Spleen (tissue), 11 donors: ENCODE data around the gene INO80. TPM values are rescaled to one million over a fixed set of nuclear protein-coding genes. Genes with fewer than 3 reads are reported as not detected.

Experiments
- DNase-seq: peaks from one replicate; pipeline ENCODE4 v3.0.0-alpha.2; 2020
- H3K27ac ChIP-seq, 8 donors: fragments of 200-600 bp; sonication (generic) in 7 of 8; 1 replicate in 4 of 8; 2 replicates in 4 of 8; pipeline versions ENCODE4 v1.5.0 to v1.8.0; 2016 to 2021; ENCODE audit warnings: inconsistent platforms in 4 of 8, mild to moderate bottlenecking in 4 of 8, moderate library complexity in 1 of 8
- H3K27me3 ChIP-seq, 7 donors: fragments of 200-600 bp; sonication (generic) in 6 of 7; replicated peaks in 1 of 7; 1 replicate in 4 of 7; 2 replicates in 3 of 7; pipeline versions ENCODE4 v1.5.0 to v1.8.0; 2016 to 2021; ENCODE audit warnings: inconsistent platforms in 3 of 7, mild to moderate bottlenecking in 1 of 7
- H3K36me3 ChIP-seq, 6 donors: fragments of 200-600 bp; sonication (generic) in 5 of 6; 1 replicate in 4 of 6; 2 replicates in 2 of 6; pipeline versions ENCODE4 v1.5.0 to v1.8.0; 2016 to 2021; ENCODE audit warnings: inconsistent platforms in 2 of 6
- H3K4me1 ChIP-seq, 6 donors: fragments of 200-600 bp; sonication (generic) in 5 of 6; 1 replicate in 3 of 6; 2 replicates in 3 of 6; pipeline versions ENCODE4 v1.5.0 to v1.8.0; 2016 to 2021; ENCODE audit warnings: inconsistent platforms in 3 of 6
- H3K4me3 ChIP-seq, 8 donors: fragments of 200-600 bp; sonication (generic) in 7 of 8; 1 replicate in 4 of 8; 2 replicates in 4 of 8; pipeline versions ENCODE4 v1.5.0 to v1.8.0; 2016 to 2021; ENCODE audit warnings: inconsistent platforms in 4 of 8, mild to moderate bottlenecking in 4 of 8, moderate library complexity in 2 of 8
- H3K9me3 ChIP-seq, 8 donors: fragments of 200-600 bp; sonication (generic) in 7 of 8; 1 replicate in 4 of 8; 2 replicates in 4 of 8; pipeline versions ENCODE4 v1.5.0 to v1.8.0; 2016 to 2021; ENCODE audit warnings: inconsistent platforms in 4 of 8
- CTCF ChIP-seq, 11 experiments: fragments of 200-600 bp in 7 of 11; fragments of 450-650 bp in 4 of 11; sonication (generic) in 4 of 11; IDR thresholded peaks in 8 of 11; conservative IDR thresholded peaks in 3 of 11; 1 replicate in 7 of 11; 2 replicates in 4 of 11; pipeline versions ENCODE4 v1.4.0 to v1.8.0; 2016 to 2021; ENCODE audit warnings: antibody characterized with exemption in 11 of 11, inconsistent platforms in 4 of 11, mild to moderate bottlenecking in 1 of 11
- POLR2A ChIP-seq, 3 donors: fragments of 450-650 bp; IDR thresholded peaks; one replicate each; pipeline ENCODE4 v1.5.1; 2017; ENCODE audit warnings: antibody characterized with exemption in 3 of 3, mild to moderate bottlenecking in 1 of 3
- POLR2AphosphoS5 ChIP-seq, 3 donors: sonication (generic); formaldehyde crosslinking; IDR thresholded peaks; one replicate each; pipeline ENCODE4 v1.5.1; 2017; ENCODE audit warnings: antibody characterized with exemption in 3 of 3
- whole genome bisulfite sequencing, 5 donors: extraction: QIAGEN DNeasy Blood & Tissue Kit in 3 of 5; methylation state at CpG; one replicate each; pipeline versions ENCODE4 v1.1.5 to v1.1.7; 2013 to 2018; 5-methylcytosine and 5-hydroxymethylcytosine counted together
- intact Hi-C: fragments of 100-400 bp; cut with DNase I; formaldehyde crosslinking; loops from one replicate; pipeline ENCODE4 v1.15.0; 2023; ENCODE audit warnings: low total_unique reads
- polyA plus RNA-seq, 3 donors: library from polyadenylated mRNA; stranded (reverse); fragments of 200-250 nt; gene quantifications; one replicate each; pipeline ENCODE4 v1.2.1, GENCODE V29; 2013
- total RNA-seq, 7 donors: library from RNA; depleted of rRNA in 3 of 7; stranded (reverse); fragments of >200 nt in 3 of 7; fragmentation: NEBNext Ultra II Directional in 4 of 7; extraction: Animal tissue kit (Norgen Biotek cat#: 25700) in 4 of 7; gene quantifications; one replicate each; pipeline versions ENCODE4 v1.1.0 to v1.2.1, GENCODE V29; 2016 to 2021
- donor health status: healthy with polysubstance abuse.
- donor health status: DM: no; HTN: no; CAD: no; lungs with moderate emphysema.
- donor health status: DM: no; HTN: no; CAD: no.
- donor health status: Bipolar disorder and iron deficiency.
- donor health status: healthy.
- donor health status: DM: no; HTN: no; CAD: no.
- donor health status: DM: yes; HTN: yes; CAD: no.

INO80 gene
- total and polyA plus RNA-seq, 10 donors = 5.2 to 39.4 (median 25.9) TPM

DNA sequence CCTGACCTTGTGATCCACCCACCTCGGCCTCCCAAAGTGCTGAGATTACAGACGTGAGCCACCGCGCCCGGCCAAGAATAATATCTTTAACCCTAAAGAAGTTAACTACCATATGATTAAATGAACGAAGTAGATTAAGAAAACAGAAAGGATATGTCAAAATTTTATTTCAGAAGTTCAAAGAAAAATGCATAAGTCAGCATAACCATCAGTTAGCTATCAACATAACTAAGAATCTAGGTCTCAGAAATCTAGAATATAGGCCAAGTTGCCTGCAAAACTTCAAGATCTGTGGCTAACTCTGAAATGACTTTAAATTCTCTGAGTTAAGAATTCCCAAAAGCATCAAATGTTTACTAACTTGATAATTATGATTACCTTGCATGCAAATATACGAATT, 38.0 kb downstream of the INO80 start:
- Histone ChIP-seq H3K36me3 (peaks cover 0 to 100% (median 93%) of the 10 kb centered on the region in 6 donors), H3K27me3 (no peaks in the 10 kb centered on the region), H3K4me3 (no peak overlapping the region), H3K4me1 (peaks cover 0 to 18% (median 3%) of the 10 kb centered on the region in 6 donors), H3K27ac (no peak overlapping the region), H3K9me3 (no peaks in the 10 kb centered on the region)
- no peak for DNase-seq
- WGBS, 5 donors = 89 to 93% (median 92%) methylated on average over 7 of the region's 7 CpGs
- no peak for TF ChIP-seq POLR2A (IDR thresholded peaks at IDR 0.05)
- no peak for TF ChIP-seq POLR2AphosphoS5 (IDR thresholded peaks at IDR 0.05)
- no peak for TF ChIP-seq CTCF (IDR thresholded peaks at IDR 0.05 in 8 of 11, conservative IDR thresholded peaks at IDR 0.05 in 3 of 11)
- intact Hi-C loops = no loop called here

DNA sequence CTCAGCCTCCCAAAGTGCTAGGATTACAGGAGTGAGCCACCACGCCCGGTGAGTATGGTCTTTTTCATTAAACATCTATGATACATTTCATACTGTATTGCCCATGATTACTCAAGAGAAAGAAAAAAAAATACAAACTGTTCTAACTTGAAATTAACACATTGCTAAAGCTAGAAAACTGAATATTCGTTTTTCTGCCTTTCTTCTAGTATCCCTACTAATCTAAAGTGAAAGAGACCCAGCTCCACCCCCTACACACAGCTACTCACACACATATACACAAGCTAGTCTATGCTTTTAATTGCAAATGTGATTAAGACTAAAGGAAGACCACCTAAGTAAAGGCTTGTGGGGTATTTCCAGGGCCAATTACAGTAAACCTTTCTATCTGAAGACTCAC, 43.1 kb downstream of the INO80 start:
- no peaks in the 10 kb centered on the region for H3K27me3 ChIP-seq
- no peak for DNase-seq
- no peak overlapping the region for H3K27ac ChIP-seq
- TF ChIP-seq CTCF (IDR thresholded peaks at IDR 0.05 in 8 of 11, conservative IDR thresholded peaks at IDR 0.05 in 3 of 11) = no peak
- TF ChIP-seq POLR2AphosphoS5 (IDR thresholded peaks at IDR 0.05) = no peak
- TF ChIP-seq POLR2A (IDR thresholded peaks at IDR 0.05) = no peak
- intact Hi-C loops = no loop called here
- no peaks in the 10 kb centered on the region for H3K9me3 ChIP-seq
- H3K36me3 ChIP-seq = peaks cover 0 to 100% (median 90%) of the 10 kb centered on the region in 6 donors
- H3K4me3 ChIP-seq = no peak overlapping the region
- WGBS, 5 donors = 91 to 98% (median 97%) methylated on average over 3 of the region's 3 CpGs
- no peaks in the 10 kb centered on the region for H3K4me1 ChIP-seq

GRCh38 chr15:41072013-41072412, 44.1 kb downstream of the INO80 start:
- Histone ChIP-seq H3K4me1 (no peaks in the 10 kb centered on the region), H3K27ac (no peak overlapping the region), H3K36me3 (peaks cover 0 to 100% (median 91%) of the 10 kb centered on the region in 6 donors), H3K27me3 (no peaks in the 10 kb centered on the region), H3K4me3 (no peak overlapping the region), H3K9me3 (no peaks in the 10 kb centered on the region)
- intact Hi-C loops = no loop called here
- no peak for TF ChIP-seq POLR2AphosphoS5 (IDR thresholded peaks at IDR 0.05)
- no peak for TF ChIP-seq CTCF (IDR thresholded peaks at IDR 0.05 in 8 of 11, conservative IDR thresholded peaks at IDR 0.05 in 3 of 11)
- TF ChIP-seq POLR2A (IDR thresholded peaks at IDR 0.05) = no peak
- DNase-seq = no peak
- WGBS, 5 donors = 93 to 98% (median 97%) methylated on average over 3 of the region's 3 CpGs

DNA sequence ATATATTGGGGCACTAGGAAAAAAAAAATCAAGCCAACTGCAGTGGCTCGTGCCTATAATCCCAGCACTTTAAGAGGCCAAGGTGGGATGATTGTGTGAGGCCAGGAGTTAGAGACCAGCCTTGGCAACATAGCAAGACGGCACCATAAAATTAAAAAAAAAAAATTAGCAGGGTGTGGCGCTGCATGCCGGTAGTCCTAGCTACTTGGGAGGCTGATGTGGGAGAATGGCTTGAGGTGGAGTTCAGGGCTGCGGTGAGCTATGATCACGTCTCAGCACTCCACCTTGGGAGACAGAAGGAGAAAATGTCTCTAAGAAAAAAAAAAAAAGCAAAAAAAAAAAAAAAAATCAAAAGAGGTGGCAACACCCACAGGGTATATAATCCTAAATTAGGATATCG, 49.6 kb downstream of the INO80 start:
- DNase-seq = no peak
- intact Hi-C loops = no loop called here
- H3K9me3 ChIP-seq = peaks cover 5 to 18% (median 16%) of the 10 kb centered on the region in 8 donors
- H3K4me3 ChIP-seq = no peak overlapping the region
- H3K27ac ChIP-seq = no peak overlapping the region
- H3K4me1 ChIP-seq = no peaks in the 10 kb centered on the region
- no peaks in the 10 kb centered on the region for H3K27me3 ChIP-seq
- peaks cover 0 to 100% (median 91%) of the 10 kb centered on the region in 6 donors for H3K36me3 ChIP-seq
- TF ChIP-seq POLR2AphosphoS5 (IDR thresholded peaks at IDR 0.05) (no peak), POLR2A (IDR thresholded peaks at IDR 0.05) (no peak), CTCF (IDR thresholded peaks at IDR 0.05 in 8 of 11, conservative IDR thresholded peaks at IDR 0.05 in 3 of 11) (no peak)
- WGBS, 5 donors = 89 to 96% (median 95%) methylated on average over 7 of the region's 7 CpGs
